ENCODE data around the gene ZIM2. TPM values are rescaled to one million over a fixed set of nuclear protein-coding genes. Genes with fewer than 3 reads are reported as not detected.

The ZIM2 gene
- total RNA-seq, 2 donors from 2014 or later = not detected

- no peak overlapping the region for H3K27ac Mint-ChIP-seq
- H3K9me3 Mint-ChIP-seq = peaks cover 26% of the 10 kb centered on the region
- no peak overlapping the region for H3K4me3 Mint-ChIP-seq
- no peak for ATAC-seq (replicated peaks)
- no peaks in the 10 kb centered on the region for H3K4me1 Mint-ChIP-seq
- H3K36me3 Mint-ChIP-seq (ENCODE audit: low read depth) = no peaks in the 10 kb centered on the region
- no peaks in the 10 kb centered on the region for H3K27me3 Mint-ChIP-seq
These were observed 62.2 kb downstream of the ZIM2 start for GRCh38 chr19:56778351-56778750.

- H3K9me3 Mint-ChIP-seq = peaks cover 22% of the 10 kb centered on the region
- no peak overlapping the region for H3K27ac Mint-ChIP-seq
- H3K4me3 Mint-ChIP-seq = no peak overlapping the region
- no peaks in the 10 kb centered on the region for H3K36me3 Mint-ChIP-seq (ENCODE audit: low read depth)
- H3K27me3 Mint-ChIP-seq = peaks cover 8% of the 10 kb centered on the region
- peaks cover 10% of the 10 kb centered on the region for H3K4me1 Mint-ChIP-seq
- ATAC-seq (replicated peaks) = no peak
These were observed 70.9 kb downstream of the ZIM2 start for GRCh38 chr19:56769650-56770049.

GRCh38 chr19:56765137-56765536, 75.4 kb downstream of the ZIM2 start:
- H3K4me3 Mint-ChIP-seq = peak overlapping the region; percentile 51
- H3K36me3 Mint-ChIP-seq (ENCODE audit: low read depth) = no peaks in the 10 kb centered on the region
- H3K4me1 Mint-ChIP-seq = peaks cover 11% of the 10 kb centered on the region
- H3K9me3 Mint-ChIP-seq = peaks cover 26% of the 10 kb centered on the region
- H3K27ac Mint-ChIP-seq = no peak overlapping the region
- H3K27me3 Mint-ChIP-seq = peaks cover 12% of the 10 kb centered on the region
- no peak for ATAC-seq (replicated peaks)

- no peak for ATAC-seq (replicated peaks)
- Mint-ChIP-seq H3K4me1 (peaks cover 11% of the 10 kb centered on the region), H3K4me3 (no peak overlapping the region), H3K27me3 (peaks cover 12% of the 10 kb centered on the region), H3K36me3 (ENCODE audit: low read depth) (no peaks in the 10 kb centered on the region), H3K9me3 (peaks cover 30% of the 10 kb centered on the region), H3K27ac (no peak overlapping the region)
These were observed 76.3 kb downstream of the ZIM2 start for GRCh38 chr19:56764196-56764695.

GRCh38 chr19:56760842-56761241, 79.7 kb downstream of the ZIM2 start:
- Mint-ChIP-seq H3K36me3 (ENCODE audit: low read depth) (no peaks in the 10 kb centered on the region), H3K4me1 (peaks cover 11% of the 10 kb centered on the region), H3K4me3 (no peak overlapping the region), H3K27ac (no peak overlapping the region), H3K27me3 (peaks cover 12% of the 10 kb centered on the region), H3K9me3 (peaks cover 40% of the 10 kb centered on the region)
- no peak for ATAC-seq (replicated peaks)

GRCh38 chr19:56759531-56759930, 81.0 kb downstream of the ZIM2 start:
- Mint-ChIP-seq H3K36me3 (ENCODE audit: low read depth) (no peaks in the 10 kb centered on the region), H3K27ac (no peak overlapping the region), H3K27me3 (peaks cover 3% of the 10 kb centered on the region), H3K9me3 (peaks cover 32% of the 10 kb centered on the region), H3K4me3 (no peak overlapping the region), H3K4me1 (peaks cover under 1% of the 10 kb centered on the region)
- no peak for ATAC-seq (replicated peaks)

- no peaks in the 10 kb centered on the region for H3K4me1 Mint-ChIP-seq
- no peak overlapping the region for H3K27ac Mint-ChIP-seq
- H3K4me3 Mint-ChIP-seq = no peak overlapping the region
- ATAC-seq (replicated peaks) = no peak
- H3K36me3 Mint-ChIP-seq (ENCODE audit: low read depth) = no peaks in the 10 kb centered on the region
- H3K27me3 Mint-ChIP-seq = no peaks in the 10 kb centered on the region
- H3K9me3 Mint-ChIP-seq = peaks cover 31% of the 10 kb centered on the region
These were observed 89.4 kb downstream of the ZIM2 start for GRCh38 chr19:56751078-56751489.

GRCh38 chr19:56750658-56751057, 89.9 kb downstream of the ZIM2 start:
- H3K4me1 Mint-ChIP-seq = no peaks in the 10 kb centered on the region
- ATAC-seq (replicated peaks) = no peak
- H3K4me3 Mint-ChIP-seq = no peak overlapping the region
- no peak overlapping the region for H3K27ac Mint-ChIP-seq
- H3K9me3 Mint-ChIP-seq = peaks cover 30% of the 10 kb centered on the region
- no peaks in the 10 kb centered on the region for H3K27me3 Mint-ChIP-seq
- H3K36me3 Mint-ChIP-seq (ENCODE audit: low read depth) = no peaks in the 10 kb centered on the region

GRCh38 chr19:56748378-56748777, 92.1 kb downstream of the ZIM2 start:
- ATAC-seq (replicated peaks) = no peak
- H3K9me3 Mint-ChIP-seq = peaks cover 26% of the 10 kb centered on the region
- no peak overlapping the region for H3K27ac Mint-ChIP-seq
- no peaks in the 10 kb centered on the region for H3K27me3 Mint-ChIP-seq
- no peaks in the 10 kb centered on the region for H3K4me1 Mint-ChIP-seq
- H3K4me3 Mint-ChIP-seq = no peak overlapping the region
- no peaks in the 10 kb centered on the region for H3K36me3 Mint-ChIP-seq (ENCODE audit: low read depth)

- peaks cover 29% of the 10 kb centered on the region for H3K9me3 Mint-ChIP-seq
- no peak overlapping the region for H3K4me3 Mint-ChIP-seq
- no peak for ATAC-seq (replicated peaks)
- no peaks in the 10 kb centered on the region for H3K36me3 Mint-ChIP-seq (ENCODE audit: low read depth)
- no peaks in the 10 kb centered on the region for H3K4me1 Mint-ChIP-seq
- no peak overlapping the region for H3K27ac Mint-ChIP-seq
- no peaks in the 10 kb centered on the region for H3K27me3 Mint-ChIP-seq
These were observed 94.2 kb downstream of the ZIM2 start for GRCh38 chr19:56746367-56746766.

GRCh38 chr19:56740501-56740900, 100.0 kb downstream of the ZIM2 start:
- H3K9me3 Mint-ChIP-seq = peaks cover 21% of the 10 kb centered on the region
- no peaks in the 10 kb centered on the region for H3K4me1 Mint-ChIP-seq
- no peaks in the 10 kb centered on the region for H3K36me3 Mint-ChIP-seq (ENCODE audit: low read depth)
- no peak for ATAC-seq (replicated peaks)
- H3K4me3 Mint-ChIP-seq = no peak overlapping the region
- H3K27ac Mint-ChIP-seq = no peak overlapping the region
- no peaks in the 10 kb centered on the region for H3K27me3 Mint-ChIP-seq

- no peak overlapping the region for H3K27ac Mint-ChIP-seq
- no peak overlapping the region for H3K4me3 Mint-ChIP-seq
- H3K36me3 Mint-ChIP-seq (ENCODE audit: low read depth) = no peaks in the 10 kb centered on the region
- no peaks in the 10 kb centered on the region for H3K4me1 Mint-ChIP-seq
- H3K27me3 Mint-ChIP-seq = no peaks in the 10 kb centered on the region
- no peak for ATAC-seq (replicated peaks)
- peaks cover 28% of the 10 kb centered on the region for H3K9me3 Mint-ChIP-seq
These were observed 104.0 kb downstream of the ZIM2 start for GRCh38 chr19:56736571-56736970.

- Mint-ChIP-seq H3K4me3 (no peak overlapping the region), H3K27ac (no peak overlapping the region), H3K27me3 (no peaks in the 10 kb centered on the region), H3K36me3 (ENCODE audit: low read depth) (no peaks in the 10 kb centered on the region), H3K4me1 (no peaks in the 10 kb centered on the region), H3K9me3 (peaks cover 31% of the 10 kb centered on the region)
- no peak for ATAC-seq (replicated peaks)
These were observed 107.5 kb downstream of the ZIM2 start for GRCh38 chr19:56732976-56733375.

- H3K9me3 Mint-ChIP-seq = peaks cover 35% of the 10 kb centered on the region
- no peaks in the 10 kb centered on the region for H3K36me3 Mint-ChIP-seq (ENCODE audit: low read depth)
- no peaks in the 10 kb centered on the region for H3K4me1 Mint-ChIP-seq
- no peak for ATAC-seq (replicated peaks)
- H3K27ac Mint-ChIP-seq = no peak overlapping the region
- no peak overlapping the region for H3K4me3 Mint-ChIP-seq
- no peaks in the 10 kb centered on the region for H3K27me3 Mint-ChIP-seq
These were observed 112.8 kb downstream of the ZIM2 start for GRCh38 chr19:56727677-56728076.

GRCh38 chr19:56725829-56726424, 114.6 kb downstream of the ZIM2 start:
- Mint-ChIP-seq H3K4me1 (no peaks in the 10 kb centered on the region), H3K4me3 (no peak overlapping the region), H3K27ac (no peak overlapping the region), H3K36me3 (ENCODE audit: low read depth) (no peaks in the 10 kb centered on the region), H3K27me3 (no peaks in the 10 kb centered on the region), H3K9me3 (peaks cover 31% of the 10 kb centered on the region)
- no peak for ATAC-seq (replicated peaks)
